Measurements from ENCODE around the gene PHGDH. TPM values are rescaled to one million over a fixed set of nuclear protein-coding genes. Genes with fewer than 3 reads are reported as not detected.

Gene PHGDH
- total and polyA plus RNA-seq, 2 of the 13 experiments (the other 11 are each of a cell fraction or from before 2014, with no cell fraction given): 95.8 to 133 TPM

DNA sequence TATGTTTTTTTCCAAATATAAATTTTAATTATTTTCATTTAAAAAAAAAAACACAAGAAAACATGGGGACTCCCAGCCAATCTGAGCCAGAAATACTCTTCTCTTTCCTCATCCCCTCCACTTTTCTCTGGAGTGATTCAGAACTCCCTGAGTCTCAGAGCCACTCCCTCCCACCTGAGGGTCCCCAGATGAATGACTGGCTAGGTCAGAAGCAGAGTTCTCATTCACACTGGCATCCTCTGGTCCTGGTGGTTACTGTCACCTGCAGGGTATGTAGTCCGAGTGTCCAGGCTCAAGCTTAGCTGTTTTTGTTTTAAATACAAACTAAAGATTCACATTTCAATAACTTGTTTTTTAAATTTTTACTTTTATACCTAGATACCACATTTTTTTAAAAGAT lies 50.7 kb downstream of the PHGDH start:
- H4K20me1 ChIP-seq (ENCODE audit: insufficient read depth, low read length): no peaks in the 10 kb centered on the region
- no peaks in the 10 kb centered on the region for H3K36me3 ChIP-seq (replicated peaks in 1 of 2; ENCODE audit: control insufficient read depth in 1 of 2, insufficient read depth in 2 of 2, low read length in 2 of 2)
- ChIA-PET CTCF (ENCODE audit: low intra/inter-chr PET ratio, low total read pairs) (no interaction called here), POLR2A (no interaction called here)
- FAIRE-seq (no peak), DNase-seq (ENCODE audit: low spot score) (no peak), ATAC-seq (no peak)
- H3K4me3 ChIP-seq (replicated peaks in 1 of 3; ENCODE audit: insufficient read depth in 1 of 3, low read depth in 2 of 3, low read length in 3 of 3): no peak overlapping the region
- no peak overlapping the region for H2AFZ ChIP-seq (ENCODE audit: low read length)
- H3K27me3 ChIP-seq (ENCODE audit: control insufficient read depth in 1 of 2, insufficient read depth in 2 of 2, low read length in 2 of 2): peaks cover 0 to 1% of the 10 kb centered on the region in 2 experiments; a peak in 1 of 5 replicates
- in situ Hi-C loops (cut with HindIII; ENCODE audit: extremely low pct_ligation_motif_present, low pct_unique_long_range_greater_than_20kb) (no loop called here), intact Hi-C loops (cut with micrococcal nuclease; ENCODE audit: unreplicated experiment) (no loop called here)
- no peak overlapping the region for H3K27ac ChIP-seq (ENCODE audit: extremely low read length, insufficient read depth, low read length)
- H3K4me2 ChIP-seq (ENCODE audit: low read depth, low read length): no peak overlapping the region
- H3K4me1 ChIP-seq (ENCODE audit: insufficient read depth, low read length): peaks cover 33% of the 10 kb centered on the region
- no peaks in the 10 kb centered on the region for H3K9me3 ChIP-seq (ENCODE audit: low read length)
- no TSS peak for BruUV-seq (replicated peaks)
- WGBS (ENCODE audit: low lambda C conversion rate): 85% methylated on average over 1 of the region's 1 CpG
- TF ChIP-seq ZNF281 (CRISPR knock-in tag; IDR thresholded peaks at IDR 0.05; ENCODE audit: borderline replicate concordance): no peak
- no peak for TF ChIP-seq ZNF607 (CRISPR knock-in tag; IDR thresholded peaks at IDR 0.05; ENCODE audit: borderline replicate concordance)
- TF ChIP-seq MAZ (IDR thresholded peaks at IDR 0.05; ENCODE audit: borderline replicate concordance, low read depth, low read length): no peak
- no peak for TF ChIP-seq MAZ (CRISPR knock-in tag; IDR thresholded peaks at IDR 0.05; ENCODE audit: low read depth)
- no peak for TF ChIP-seq TCF12 (IDR thresholded peaks at IDR 0.05)
- no peak for TF ChIP-seq TCF12 (CRISPR knock-in tag; IDR thresholded peaks at IDR 0.05)
- TF ChIP-seq, protein P1, sequence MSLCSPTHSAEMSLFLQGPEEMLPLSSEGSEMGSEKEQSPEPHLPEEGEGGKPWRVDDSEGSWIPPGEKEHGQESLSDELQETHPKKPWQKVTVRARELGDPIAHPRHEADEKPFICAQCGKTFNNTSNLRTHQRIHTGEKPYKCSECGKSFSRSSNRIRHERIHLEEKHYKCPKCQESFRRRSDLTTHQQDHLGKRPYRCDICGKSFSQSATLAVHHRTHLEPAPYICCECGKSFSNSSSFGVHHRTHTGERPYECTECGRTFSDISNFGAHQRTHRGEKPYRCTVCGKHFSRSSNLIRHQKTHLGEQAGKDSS (CRISPR knock-in tag; IDR thresholded peaks at IDR 0.05; ENCODE audit: borderline replicate concordance, low read depth): no peak
- no peak for TF ChIP-seq ZNF678 (CRISPR knock-in tag; IDR thresholded peaks at IDR 0.05)
- no peak for TF ChIP-seq THAP8 (CRISPR knock-in tag; IDR thresholded peaks at IDR 0.05; ENCODE audit: borderline replicate concordance)
- no peak for TF ChIP-seq RELA (CRISPR knock-in tag; IDR thresholded peaks at IDR 0.05)
- no peak for TF ChIP-seq KDM1A (CRISPR knock-in tag; IDR thresholded peaks at IDR 0.05)
- no peak for TF ChIP-seq ZNF740 (CRISPR knock-in tag; IDR thresholded peaks at IDR 0.05)
- TF ChIP-seq, protein P2, sequence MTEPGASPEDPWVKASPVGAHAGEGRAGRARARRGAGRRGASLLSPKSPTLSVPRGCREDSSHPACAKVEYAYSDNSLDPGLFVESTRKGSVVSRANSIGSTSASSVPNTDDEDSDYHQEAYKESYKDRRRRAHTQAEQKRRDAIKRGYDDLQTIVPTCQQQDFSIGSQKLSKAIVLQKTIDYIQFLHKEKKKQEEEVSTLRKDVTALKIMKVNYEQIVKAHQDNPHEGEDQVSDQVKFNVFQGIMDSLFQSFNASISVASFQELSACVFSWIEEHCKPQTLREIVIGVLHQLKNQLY (CRISPR knock-in tag; IDR thresholded peaks at IDR 0.05): no peak
- TF ChIP-seq TRIM24 (CRISPR knock-in tag; IDR thresholded peaks at IDR 0.05): no peak
- no peak for TF ChIP-seq ZNF512 (CRISPR knock-in tag; IDR thresholded peaks at IDR 0.05)
- TF ChIP-seq HNRNPK (IDR thresholded peaks at IDR 0.05; ENCODE audit: low read depth, low read length, poor library complexity, severe bottlenecking): no peak
- H3K9ac ChIP-seq (ENCODE audit: insufficient read depth, low read depth, low read length): no peak overlapping the region
- no peaks in the 10 kb centered on the region for H3K79me2 ChIP-seq (ENCODE audit: insufficient read depth, low read length)

All from HepG2 (cell line).